ENCODE data around the gene MRGPRX2.
A peak's percentile ranks its signal among the peaks of the same experiment; 100 is the strongest.

MRGPRX2 gene

DNA sequence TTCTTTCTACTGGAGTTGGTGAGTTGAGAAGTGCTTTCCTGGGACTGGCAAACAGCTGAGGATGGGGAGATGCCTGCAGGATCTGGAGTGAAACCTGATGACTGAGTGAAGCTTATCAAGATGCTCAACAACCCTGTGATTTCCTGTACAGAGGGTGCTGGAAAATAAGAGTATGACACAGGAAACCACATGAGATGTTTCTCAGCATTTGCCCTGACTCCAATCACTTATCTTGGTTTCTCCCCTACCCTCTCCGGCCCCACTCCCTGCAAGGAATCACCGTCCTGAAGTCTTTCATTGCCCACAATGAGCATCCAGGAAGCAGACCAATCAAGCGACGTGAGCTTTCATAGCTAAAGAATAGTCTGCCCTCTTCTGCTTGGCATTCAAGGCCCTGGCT is at the start of gene MRGPRX2:
Gene MRGPRX2, minus strand, starts transcription at position 89 of the 400 bp plus-strand sequence. CDS start 4,315 bp downstream, outside the sequence.
- DNase-seq (ENCODE audit: low read depth): no peak

GRCh38 chr11:19110295-19110694 is 49.8 kb upstream of the MRGPRX2 start:
- no peak for DNase-seq (ENCODE audit: low read depth)

DNA sequence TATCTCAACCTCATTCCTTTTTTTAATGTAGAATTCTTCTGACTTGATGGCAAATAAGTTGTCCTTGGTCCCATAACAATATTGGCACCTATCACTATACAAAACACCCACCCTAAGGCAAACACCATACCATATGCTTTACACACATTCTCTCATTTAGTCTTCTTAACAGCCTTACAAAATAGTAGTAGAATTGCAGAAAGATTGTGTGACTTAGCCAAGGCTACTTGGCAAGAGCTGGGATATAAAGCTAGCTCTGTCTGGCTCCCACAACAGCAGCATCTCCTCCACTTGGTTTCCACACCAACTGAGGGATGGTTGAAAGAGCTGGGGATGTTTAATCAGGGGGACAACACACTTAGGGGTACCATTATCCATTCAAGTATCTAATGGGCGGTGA is 46.6 kb upstream of the MRGPRX2 start:
- no peak for DNase-seq (ENCODE audit: low read depth)

DNA sequence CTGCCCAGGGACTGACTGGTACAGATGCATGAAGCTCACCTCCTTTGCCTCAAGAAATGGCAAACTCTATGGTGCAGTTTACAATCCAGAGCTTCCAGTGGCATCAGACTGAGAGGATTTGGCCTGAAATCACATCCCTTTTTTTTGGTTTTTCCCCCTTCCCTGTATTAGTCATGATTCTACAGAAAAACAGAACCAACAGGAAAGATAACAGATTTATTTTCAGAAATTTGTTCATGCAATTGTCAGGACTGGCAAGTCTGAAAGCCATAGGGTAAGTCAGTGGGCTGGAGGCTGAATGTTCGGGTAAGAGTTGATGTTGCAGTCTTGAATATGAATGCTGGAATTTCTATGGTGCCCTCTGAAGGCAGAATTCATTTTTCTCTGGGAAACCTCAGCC is 44.5 kb upstream of the MRGPRX2 start:
- DNase-seq (ENCODE audit: low read depth): no peak

DNA sequence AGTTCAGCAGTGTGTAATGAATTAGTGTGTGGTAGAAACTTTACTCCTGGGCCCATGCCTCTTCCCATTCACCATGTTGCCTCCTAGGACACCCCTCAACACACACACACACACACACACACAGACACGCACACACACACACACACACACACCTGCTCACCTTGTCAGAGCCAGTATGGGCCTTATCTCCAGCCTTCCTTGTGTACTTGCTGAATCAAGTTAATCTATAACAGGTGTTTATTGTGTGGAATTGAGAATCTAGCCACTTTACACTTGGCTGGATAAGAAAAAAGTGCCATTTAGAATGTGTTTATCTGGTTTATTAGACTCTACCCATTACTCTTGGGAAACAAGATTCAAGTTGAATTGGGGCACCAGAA is 42.0 kb upstream of the MRGPRX2 start:
- DNase-seq (ENCODE audit: low read depth): no peak

GRCh38 chr11:19101796-19102520 is 41.4 kb upstream of the MRGPRX2 start:
- DNase-seq (ENCODE audit: low read depth): no peak

GRCh38 chr11:19100885-19101284 is 40.4 kb upstream of the MRGPRX2 start:
- DNase-seq (ENCODE audit: low read depth): no peak

DNA sequence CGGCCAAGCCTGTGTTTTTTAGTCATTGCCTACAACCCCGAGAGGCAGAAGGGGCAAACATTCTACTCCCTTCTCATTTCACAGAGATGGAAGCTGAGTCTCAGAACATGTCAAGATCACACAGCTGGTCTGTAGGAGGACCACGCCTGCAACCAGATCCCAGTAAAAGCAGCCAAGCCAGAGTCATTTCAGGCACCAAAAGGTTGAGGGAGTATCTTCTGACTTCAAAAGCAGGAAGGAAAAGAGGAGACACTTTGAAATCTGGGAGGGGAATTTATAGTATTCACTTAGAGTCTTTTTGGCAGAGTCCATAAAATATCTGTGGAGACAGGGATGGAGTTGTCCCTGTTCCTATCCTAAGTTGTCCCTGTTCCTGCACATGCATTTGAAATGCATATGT is 38.6 kb upstream of the MRGPRX2 start:
- no peak for DNase-seq (ENCODE audit: low read depth)

DNA sequence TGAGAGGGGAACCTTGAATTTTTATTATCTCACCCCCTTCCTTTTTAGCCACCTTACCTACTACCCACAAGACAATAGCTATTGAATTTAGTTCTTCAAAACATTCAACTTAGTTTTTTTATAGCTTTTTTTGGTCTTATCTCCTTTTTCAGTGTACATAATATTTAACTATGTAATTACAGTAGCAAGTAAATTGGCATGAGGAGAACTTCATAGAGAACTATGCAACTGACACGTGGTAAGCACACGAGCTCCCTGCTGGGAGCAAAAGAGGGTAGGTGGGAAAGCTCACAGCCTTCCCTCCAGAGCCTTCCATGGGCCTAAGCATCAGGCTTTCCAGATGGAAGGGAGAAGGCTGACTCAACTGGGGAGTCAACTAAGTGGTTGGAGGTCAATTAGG is 34.3 kb upstream of the MRGPRX2 start:
- DNase-seq (ENCODE audit: low read depth): no peak

DNA sequence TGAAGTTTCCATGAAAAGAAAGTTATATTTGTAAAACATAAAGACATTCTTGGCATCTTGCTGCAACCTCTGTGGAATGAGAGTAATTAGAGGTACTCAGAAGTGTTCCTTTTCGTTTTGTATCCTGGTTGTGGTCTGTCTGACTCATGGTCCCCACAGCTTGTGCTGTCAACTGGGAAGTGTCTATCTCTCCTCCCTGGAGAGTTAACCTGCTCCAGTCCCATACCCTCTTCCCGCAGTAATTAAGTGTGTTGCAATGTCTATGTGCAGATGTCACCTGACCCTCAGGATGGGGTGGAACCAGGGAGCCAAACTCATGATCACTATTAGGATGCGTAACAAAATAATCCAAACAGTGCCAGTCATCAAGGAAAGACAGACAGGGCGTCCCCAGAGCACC is 33.5 kb upstream of the MRGPRX2 start:
- DNase-seq (ENCODE audit: low read depth): no peak

GRCh38 chr11:19092850-19093249 is 32.3 kb upstream of the MRGPRX2 start:
- DNase-seq (ENCODE audit: low read depth): no peak

- DNase-seq (ENCODE audit: low read depth): no peak
Measured at GRCh38 chr11:19092342-19092741, 31.8 kb upstream of the MRGPRX2 start.

GRCh38 chr11:19091366-19091765 is 30.8 kb upstream of the MRGPRX2 start:
- no peak for DNase-seq (ENCODE audit: low read depth)

DNA sequence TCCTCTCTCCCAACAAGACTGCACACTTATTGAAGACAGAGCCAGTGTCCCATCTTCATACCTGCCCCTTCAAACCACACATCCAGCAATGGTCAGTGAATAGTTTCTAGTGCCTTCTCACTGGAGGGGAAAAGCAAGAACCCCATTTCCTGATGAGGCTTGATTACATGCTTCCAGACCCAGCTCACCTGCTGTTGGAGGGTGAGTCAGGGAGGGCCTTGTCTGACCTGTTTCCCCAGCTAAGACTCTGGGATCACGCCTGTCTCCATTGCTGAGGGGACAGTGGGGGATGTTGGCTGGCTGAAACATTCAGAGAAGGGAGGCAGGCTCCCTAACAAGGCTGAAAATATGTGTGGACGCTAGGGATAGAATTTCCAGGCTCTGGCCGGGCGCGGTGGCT is 28.9 kb upstream of the MRGPRX2 start:
- no peak for DNase-seq (ENCODE audit: low read depth)

- DNase-seq (ENCODE audit: low read depth): no peak
Measured at GRCh38 chr11:19088791-19089190, 28.3 kb upstream of the MRGPRX2 start.

DNA sequence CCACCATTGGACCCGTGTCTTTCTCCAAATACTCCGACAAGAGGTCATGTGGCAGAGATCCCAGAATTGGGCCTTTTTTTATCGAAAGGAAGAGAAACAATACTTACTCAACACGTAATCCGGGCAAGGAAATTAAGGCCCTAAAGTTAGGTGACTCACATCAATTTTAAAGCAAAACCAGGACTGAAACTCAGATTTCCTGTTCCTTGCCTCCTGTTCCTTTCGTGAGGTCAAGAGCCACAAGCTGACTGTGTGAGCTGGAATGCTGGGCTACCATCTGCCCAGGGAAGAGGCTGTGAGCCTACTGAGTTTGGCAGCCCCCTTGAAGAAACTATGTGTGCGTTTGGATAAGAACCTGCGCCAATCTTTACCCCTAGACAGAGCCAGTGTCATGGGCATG is 27.1 kb upstream of the MRGPRX2 start:
- DNase-seq (ENCODE audit: low read depth): peak; percentile 95

- no peak for DNase-seq (ENCODE audit: low read depth)
Measured at GRCh38 chr11:19084661-19085315, 24.3 kb upstream of the MRGPRX2 start.

DNA sequence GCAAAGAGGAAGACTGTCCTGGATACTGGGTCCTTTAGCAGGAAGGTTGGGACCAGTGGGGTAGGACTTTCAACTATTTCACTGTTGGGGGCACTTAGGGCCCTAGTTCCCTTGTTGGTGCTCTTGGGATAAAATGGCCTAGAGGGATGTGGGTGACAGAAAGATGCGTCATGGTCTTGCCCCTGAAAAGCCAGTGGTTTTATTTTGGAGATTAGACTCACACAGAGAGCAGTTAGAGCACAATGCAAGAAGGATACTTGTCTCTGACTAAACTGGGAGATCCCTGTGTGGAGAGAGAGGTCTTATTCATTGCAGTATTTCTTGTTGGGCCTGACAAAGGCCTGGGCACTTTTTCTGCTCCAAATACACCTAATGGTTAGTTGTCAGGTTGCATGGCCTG is 22.6 kb upstream of the MRGPRX2 start:
- no peak for DNase-seq (ENCODE audit: low read depth)

DNA sequence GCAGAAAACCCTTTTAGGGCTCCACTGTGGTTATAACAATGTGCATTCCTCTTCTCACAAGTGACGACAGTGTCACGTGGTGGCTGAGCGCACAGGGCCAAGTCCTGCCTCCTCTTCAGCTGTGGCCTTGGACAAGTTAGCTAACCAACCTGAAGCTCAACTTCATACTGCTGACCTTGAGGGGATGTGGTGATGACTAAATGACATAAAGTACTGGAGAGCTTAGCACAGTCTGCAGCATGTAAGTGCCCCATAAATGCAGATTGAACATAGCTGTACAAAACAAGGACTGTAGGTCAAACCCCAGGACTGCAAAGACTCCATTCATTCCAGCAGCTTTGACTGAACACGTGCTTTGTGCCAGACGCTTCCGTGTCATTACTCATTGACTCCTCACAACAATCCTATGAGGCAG is 20.1 kb upstream of the MRGPRX2 start:
- DNase-seq (ENCODE audit: low read depth): no peak

GRCh38 chr11:19079643-19080440 is 19.3 kb upstream of the MRGPRX2 start:
- peak; percentile 96 for DNase-seq (ENCODE audit: low read depth)

GRCh38 chr11:19077965-19078364 is 17.4 kb upstream of the MRGPRX2 start:
- DNase-seq (ENCODE audit: low read depth): no peak

GRCh38 chr11:19076744-19077589 is 16.4 kb upstream of the MRGPRX2 start:
- no peak for DNase-seq (ENCODE audit: low read depth)
